Activated T-cell treated with anti-CD3 and anti-CD28 coated beads for 24 hours (primary cell): ENCODE results near the gene ATXN7L3B.

ENCODE experiments used
- DNase-seq: peaks from one replicate; pipeline ENCODE4 v3.0.0-alpha.2; 2020; ENCODE audit warnings: low read depth

ATXN7L3B gene

GRCh38 chr12:74551291-74551690 lies 13.7 kb downstream of the ATXN7L3B start:
- no peak for DNase-seq

- no peak for DNase-seq
These were observed 14.6 kb downstream of the ATXN7L3B start for GRCh38 chr12:74552201-74552600.

- DNase-seq = no peak
These were observed 22.1 kb downstream of the ATXN7L3B start for GRCh38 chr12:74559728-74560127.

GRCh38 chr12:74563927-74564326 lies 26.3 kb downstream of the ATXN7L3B start:
- no peak for DNase-seq

- DNase-seq = no peak
These were observed 40.9 kb downstream of the ATXN7L3B start for GRCh38 chr12:74578486-74578885.

- no peak for DNase-seq
These were observed 41.8 kb downstream of the ATXN7L3B start for GRCh38 chr12:74579446-74579845.

GRCh38 chr12:74579981-74580380 lies 42.3 kb downstream of the ATXN7L3B start:
- DNase-seq = no peak

- DNase-seq = no peak
These were observed 43.8 kb downstream of the ATXN7L3B start for GRCh38 chr12:74581439-74581838.

- no peak for DNase-seq
These were observed 46.9 kb downstream of the ATXN7L3B start for GRCh38 chr12:74584483-74585062.

- no peak for DNase-seq
These were observed 48.6 kb downstream of the ATXN7L3B start for GRCh38 chr12:74586251-74586650.
